NCI-H1694 (cell line): ENCODE data around the gene ANKRD55.
"Not testable (repeated sequence)": the region's sequence is repeated elsewhere in the genome, so short reads cannot be mapped to it uniquely, and the experiment has no call there.

Source experiments
- DNase-seq: peaks from one replicate; lab custom pipeline; 2025; lab: John Stamatoyannopoulos, UW

The ANKRD55 gene

DNA sequence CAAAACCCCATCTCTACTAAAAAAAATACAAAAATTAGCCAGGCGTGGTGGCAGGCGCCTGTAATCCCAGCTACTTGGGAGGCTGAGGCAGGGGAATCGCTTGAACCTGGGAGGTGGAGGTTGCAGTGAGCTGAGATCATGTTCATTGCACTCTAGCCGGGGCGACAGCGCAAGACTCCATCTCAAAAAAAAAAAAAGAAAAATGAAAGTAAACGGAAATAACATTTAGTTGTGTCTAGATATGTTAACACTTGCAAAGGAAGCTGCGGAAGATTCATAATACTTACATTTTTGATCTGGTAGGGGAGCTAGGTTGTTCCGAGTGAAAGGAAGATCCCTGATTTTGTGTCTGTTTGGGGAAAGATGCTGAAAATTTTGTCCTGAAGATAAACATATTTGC is 130.9 kb downstream of the ANKRD55 start:
- DNase-seq, result not testable (repeated sequence)

DNA sequence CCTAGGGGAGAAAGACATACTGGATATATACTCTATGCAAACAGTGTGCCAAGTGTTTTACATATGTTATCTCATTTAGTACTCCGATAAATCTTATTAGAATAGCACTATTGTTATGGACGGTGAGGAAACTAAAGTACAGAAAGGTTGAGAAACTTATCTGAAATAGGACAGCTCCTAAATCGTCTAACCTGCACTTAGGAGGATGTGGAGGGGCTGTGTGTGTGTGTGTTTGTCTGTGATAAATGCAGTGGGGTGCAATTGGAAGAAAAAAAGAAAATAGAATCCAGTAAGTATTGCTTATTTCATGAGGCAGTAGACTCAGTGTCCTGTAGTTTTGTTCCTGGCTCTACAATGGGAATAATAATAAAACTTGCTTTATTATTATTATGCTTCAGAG is 131.9 kb downstream of the ANKRD55 start:
- no peak for DNase-seq

DNA sequence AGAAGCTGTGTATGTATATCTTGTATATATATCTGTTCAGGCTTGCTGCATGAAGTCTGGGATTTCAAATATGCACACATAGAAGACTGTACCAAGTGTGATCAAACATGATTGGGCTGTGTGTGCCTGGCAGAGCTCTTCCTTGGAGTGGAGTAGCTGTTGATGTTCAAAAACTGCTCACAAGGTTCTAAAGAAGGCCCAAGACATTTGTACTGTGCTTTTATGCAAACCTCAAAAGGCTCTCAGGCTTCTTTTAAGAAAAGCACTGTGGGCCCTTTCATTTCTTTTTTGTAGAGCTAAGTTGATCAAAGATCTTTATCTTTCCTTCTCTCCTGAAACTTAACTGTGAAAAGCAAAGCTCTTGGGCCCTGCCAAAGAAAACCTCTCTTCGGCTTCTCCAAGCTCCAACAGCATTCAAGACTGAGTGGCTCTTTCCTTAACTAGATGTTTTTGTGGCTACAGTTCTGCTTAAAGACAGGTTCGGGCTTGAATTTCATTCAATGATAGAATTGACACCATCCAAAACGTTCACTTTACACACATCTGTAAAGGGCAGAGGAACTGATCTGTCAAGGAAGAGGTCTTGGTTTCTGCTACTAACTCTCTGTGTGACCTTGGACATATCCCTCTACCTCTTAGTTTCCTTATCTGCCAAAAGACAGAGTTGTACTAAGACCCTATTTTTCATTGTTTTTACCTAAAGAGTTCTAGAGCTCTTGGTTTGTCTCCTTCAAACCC is 132.5 kb downstream of the ANKRD55 start:
- no peak for DNase-seq

DNA sequence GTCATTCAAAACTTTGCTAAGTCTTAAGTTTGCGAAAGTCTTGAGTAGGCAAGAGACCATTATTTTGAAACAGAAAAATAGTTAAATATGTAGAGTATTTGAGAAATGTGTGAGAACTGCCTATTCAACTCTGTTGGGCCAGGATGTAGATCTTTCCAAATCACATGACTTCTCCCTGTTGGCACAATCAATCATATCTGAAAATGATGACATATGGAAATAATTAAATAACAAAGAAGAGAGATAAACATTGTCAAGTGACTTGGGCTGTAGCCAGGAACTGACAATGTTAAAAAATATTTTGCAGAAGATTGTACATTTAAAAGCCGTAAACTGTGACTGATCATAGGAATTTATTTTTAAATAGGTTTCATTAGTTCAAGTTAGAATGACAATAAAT is 133.8 kb downstream of the ANKRD55 start:
- DNase-seq, result no peak

DNA sequence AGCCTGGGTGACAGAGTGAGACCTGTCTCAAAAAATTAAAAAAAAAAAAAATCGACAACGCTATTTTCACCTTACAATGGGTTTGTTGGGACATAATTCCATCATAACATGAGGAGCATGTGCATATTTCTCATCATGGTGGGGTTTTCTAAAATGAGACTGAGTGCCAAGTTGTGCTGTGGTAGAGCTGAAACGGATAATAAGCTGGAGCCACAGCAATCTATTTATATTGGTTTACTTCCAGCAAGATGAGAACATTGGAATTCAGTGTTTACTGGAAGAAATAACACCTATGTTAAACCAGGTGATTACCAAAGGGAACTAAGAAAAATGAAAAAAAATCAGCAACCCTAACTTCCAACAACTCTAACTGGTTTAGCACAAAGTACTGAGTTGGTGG is 136.1 kb downstream of the ANKRD55 start:
- DNase-seq, result no peak

DNA sequence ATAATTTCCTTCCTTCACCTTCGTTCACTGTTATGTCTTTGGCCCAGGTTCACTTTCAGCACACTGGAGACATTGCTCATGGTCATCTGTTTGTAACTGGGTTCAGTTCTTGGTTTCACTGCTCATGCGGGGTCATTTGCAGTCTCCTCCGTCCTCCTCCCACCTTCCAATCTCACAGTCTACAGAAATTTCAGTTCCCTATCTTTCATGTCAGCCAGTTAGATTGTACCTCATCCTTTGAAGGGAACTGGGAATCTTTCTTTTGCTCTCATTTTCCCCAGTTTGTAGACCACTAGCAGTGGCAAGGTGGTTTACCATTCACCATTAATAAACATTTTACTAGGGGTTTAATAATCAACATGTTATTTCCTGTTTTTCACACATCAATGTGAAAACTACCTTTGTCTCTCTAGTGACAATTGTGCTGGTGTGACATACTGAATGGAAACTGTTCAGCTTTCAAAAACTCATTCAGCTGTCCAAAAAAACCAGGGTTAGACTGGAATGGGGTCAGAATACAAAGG is 137.5 kb downstream of the ANKRD55 start:
- no peak for DNase-seq

DNA sequence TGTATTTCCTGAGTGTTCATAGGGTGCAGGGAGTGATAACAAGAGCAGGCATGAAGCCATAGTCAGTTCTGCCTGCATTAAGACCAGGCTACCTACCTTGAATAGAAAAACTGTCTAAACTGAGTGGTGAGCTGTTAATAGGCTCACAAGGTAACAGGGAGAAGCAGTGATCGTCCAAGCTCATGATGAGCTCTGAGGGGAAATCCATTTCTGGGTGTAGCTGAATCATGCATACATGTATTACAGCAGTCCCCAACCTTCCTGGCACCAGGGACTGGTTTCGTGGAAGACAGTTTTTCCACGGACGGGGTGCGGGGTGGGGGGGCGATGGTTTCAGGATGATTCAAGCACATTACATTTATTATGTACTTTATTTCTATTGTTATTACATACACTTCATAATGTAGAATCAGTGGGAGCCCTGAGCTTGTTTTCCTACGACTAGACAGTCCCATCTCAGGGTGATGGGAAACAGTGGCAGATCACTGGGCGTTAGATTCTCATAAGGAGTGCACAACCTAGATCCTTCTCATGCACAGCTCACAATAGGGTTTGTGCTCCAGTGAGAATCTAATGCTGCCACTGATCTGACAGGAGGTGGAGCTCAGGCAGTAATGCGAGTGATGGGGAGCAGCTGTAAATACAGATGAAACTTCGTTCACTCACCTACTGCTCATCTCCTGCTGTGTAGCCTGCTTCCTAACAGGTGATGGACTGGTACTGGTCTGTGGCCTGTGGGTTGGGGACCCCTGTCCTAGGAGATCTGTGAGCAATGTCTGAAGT is 138.4 kb downstream of the ANKRD55 start:
- no peak for DNase-seq

DNA sequence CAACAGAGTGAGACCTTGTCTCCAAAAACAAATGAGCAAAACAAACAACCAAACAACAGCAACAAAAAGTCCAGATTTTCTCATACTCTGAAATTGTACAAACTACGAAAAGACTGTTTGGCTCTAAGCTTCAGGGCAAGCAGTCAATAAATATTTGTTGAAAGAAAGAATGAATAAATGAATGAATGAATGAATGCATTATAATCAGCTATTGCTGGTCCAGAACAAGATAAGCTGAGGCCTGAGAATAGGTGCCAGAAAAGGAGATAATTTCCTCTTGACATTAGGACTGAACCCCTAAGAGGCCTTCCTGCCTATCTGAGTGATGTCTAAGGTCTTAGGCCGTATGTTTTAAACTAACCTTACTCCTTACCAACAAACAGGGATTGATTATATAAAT is 139.2 kb downstream of the ANKRD55 start:
- DNase-seq, result no peak

DNA sequence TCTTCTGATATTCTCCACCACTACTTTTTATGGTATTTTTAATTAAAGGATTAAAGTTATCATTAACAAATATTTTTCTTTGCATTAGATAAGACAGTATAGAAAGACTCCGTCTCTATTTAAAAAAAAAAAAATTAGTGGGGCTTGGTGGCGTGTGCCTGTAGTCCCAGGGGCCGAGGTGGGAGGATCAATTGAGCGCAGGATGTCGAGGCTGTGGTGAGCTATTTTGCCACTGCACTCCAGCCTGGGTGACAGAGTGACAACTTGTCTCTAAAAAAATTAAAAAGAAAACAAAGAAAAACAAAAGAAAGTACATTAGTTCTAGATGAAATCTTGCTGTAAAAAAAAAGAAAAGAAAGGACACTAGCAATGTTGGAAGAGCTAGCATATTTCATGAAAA is 141.0 kb downstream of the ANKRD55 start:
- no peak for DNase-seq

DNA sequence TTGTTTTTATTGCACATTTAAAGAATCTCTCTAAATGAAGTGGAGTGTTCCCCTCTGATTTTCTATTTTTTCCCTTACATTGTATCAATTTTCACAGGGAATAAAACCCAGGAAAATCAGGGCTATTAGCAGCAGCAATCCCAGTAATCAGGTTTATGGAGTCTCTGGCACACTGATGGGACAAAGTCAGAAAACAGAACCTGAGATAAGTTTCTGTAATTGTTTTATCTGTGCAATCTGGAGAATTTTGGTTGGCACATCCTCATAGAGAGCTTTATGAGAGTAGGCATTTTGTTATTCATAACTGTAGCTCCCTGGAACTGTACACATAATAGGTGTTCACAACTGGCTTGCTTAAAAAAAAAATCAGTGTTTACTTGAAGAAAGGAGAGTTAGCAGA is 141.5 kb downstream of the ANKRD55 start:
- DNase-seq, result no peak

DNA sequence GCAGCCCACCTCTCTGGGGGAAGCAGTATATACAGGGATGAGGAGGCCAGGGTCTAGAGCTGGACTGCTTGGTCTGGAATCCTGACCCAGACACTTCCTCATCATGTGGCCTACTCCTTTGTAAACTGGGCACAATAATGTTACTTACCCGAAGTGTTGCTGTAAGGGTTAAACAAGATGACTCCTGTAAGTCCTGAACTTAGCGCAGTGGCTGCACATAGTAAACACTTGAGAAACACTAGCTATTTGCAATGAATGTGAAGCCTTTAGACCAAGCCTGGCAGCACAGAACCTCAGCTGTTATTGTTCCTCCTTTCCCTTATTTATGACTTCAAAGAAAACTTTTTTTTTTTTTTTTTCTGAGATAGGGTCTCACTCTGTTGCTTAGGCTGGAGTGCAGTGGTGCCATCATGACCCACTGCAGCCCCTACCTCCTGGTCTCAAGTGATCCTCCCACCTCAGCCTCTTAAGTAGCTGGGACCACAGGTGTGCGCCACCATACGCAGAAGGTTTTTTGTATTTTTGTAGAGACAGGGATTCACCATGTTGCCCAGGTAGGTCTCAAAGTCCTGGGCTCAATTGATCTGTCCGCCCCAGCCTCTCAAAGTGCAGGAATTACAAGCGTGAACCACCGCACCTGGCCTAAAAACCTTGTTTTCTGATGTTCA is 142.2 kb downstream of the ANKRD55 start:
- DNase-seq, result no peak

DNA sequence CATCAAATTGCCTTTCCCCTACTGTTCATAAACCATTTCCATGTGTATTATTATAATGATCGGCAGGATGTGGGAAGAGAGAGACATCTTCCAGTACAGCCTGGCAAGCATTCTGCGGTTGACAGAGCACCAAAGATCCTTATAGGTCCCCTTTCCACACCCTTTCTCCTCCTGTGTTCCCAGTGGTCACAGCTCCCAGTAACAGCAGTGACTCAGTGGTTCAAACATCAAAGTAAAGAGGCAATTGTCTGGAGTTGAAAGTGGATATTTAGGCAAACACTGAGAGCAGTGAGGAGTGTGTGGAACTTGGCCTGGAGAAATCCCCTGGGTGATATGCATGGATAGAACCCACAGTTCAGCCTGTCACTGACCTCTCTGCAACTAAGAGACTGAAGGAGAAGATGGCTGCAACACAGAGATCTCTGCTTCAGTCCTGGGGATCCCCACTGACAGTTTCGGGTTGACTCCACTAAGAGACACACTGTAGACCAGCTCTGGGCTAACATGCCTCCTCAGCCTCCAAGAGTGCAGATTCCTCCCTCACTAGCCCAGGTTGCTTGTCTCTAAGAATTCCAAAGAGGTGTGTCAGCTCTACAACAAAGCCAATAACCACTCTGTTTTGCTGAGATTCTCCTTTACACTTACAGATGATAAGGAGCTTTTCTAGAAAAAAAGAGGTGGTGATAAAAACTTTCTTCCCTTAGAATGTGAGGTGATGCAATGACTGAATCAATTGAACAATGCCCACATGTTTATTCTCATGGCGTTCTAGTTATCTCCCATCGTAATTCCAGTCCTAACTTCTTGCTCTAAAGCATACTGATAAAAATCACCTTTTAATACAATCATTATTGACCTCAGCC is 143.9 kb downstream of the ANKRD55 start:
- DNase-seq, result no peak

DNA sequence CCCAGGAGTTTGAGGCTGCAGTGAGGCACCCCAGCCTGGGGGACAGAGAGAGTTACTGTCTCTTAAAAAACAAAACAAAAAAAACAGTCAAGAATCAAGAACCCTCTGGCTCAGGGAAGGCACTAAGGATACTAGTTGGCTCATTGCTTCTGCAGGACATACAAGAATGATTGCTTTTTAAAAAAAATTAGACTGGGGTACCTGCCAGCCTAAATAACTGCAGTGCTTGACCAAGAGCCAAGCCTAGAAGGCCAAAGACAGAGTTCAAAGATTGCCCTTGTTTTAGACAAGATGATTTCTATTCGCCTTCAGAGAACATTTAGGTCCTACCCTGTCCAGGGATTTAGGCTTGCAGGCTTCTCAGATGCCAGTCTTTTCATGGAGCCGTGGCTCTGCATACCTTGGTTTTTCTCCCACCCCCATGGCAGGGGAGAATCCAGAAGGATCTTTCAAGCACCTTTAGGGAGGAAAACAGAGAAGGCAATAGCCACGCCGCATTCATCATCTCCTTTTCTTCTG is 144.6 kb downstream of the ANKRD55 start:
- no peak for DNase-seq

DNA sequence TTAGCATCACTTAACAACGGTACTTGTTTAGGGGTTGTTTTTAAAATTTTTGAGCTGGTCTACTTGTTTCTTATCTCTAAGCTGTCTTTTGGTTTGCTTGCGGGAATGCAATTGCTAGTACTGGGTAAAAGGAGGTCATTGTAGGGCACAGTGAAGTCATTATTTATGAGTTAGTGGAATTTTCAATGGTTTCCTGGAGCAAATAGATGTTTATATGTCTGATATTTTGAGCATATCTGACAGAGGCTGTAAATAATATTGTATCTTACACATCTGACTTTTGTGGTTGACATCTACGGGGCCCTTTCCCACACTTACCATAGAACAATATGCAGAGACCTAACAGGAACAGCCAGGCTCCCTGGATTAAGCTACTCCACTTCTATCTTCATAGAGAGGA is 147.9 kb downstream of the ANKRD55 start:
- no peak for DNase-seq

DNA sequence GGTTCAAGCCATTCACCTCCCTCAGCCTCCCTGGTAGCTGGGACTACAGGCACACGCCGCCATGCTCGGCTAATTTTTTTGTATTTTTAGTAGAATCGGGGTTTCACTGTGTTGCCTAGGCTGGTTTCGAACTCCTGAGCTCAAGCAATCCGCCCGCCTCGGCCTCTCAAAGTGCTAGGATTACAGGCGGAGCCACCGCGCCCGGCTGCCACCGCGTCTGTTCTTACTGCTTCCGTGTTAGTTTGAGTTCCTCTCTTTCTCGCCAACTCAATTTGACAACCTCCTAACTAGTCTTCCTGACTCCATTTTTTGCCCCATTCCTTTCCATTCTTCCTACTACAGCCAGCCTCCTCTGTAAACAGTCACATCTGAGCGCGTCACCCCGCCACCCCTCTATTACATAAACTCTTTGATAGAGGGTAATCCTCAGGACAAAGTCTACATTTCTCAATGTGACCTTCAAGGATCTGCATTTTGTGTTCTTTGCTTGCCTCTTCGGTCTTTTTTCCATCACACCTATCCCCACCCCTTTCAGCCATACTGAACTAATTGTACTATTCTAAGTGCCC is 149.8 kb downstream of the ANKRD55 start:
- no peak for DNase-seq

DNA sequence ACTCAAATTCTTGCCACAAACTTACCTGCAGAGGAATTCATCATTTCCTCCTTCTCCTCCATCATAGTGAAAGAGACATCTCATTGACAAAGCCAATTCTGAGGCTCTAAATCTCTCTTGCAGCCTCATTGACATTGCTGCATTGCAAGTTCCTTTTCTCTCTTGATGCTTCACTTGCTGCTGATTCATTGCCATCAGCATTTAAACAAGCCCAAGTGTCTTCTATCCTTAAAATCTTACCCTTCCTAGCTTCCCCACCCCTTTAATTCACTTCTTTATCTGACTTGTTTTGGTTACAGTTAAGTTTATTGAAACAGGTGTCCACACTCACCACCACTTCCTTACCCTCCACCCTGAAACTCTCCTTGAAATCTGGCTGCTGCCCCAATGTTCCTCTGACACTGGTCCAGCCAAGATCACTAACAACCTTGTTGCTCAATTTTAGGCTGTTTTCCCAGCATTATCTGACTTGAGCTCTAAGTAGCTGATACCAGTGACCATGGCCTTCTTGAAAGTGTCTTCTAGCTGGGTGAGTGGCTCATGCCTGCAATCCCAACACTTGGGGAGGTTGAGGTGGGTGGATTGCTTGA is 152.0 kb downstream of the ANKRD55 start:
- not testable (repeated sequence) for DNase-seq

DNA sequence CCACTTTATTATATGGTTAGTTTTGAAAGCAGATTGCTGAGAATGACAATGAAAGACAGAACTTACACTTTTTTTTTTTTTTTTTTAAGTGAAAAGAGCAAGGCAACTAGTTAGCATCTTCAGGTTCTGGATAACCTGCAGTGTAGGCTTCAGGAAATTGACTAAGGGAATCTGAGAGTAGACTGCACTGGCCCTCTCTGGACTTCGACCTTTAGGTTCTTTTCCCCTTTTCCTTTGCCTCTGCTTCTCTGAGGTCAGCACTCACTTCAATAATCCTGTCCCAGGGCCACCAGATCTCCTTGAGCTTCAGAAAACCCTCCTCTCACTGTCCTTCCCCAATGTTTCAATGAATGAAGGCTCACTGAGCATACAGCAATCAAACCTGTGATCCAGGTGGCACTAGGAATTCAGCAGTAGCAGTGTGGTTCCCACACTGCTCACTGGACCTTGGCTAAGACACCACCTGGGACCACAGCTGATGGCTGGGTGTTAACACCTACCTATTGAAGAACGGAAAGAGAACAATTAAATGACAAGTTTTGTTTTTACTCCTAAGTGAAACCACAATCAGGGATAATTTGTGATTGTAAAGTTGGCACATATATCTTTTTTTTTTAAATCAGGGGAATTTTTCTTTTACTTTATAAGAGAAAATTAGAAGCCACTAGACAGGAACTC is 152.6 kb downstream of the ANKRD55 start:
- no peak for DNase-seq

DNA sequence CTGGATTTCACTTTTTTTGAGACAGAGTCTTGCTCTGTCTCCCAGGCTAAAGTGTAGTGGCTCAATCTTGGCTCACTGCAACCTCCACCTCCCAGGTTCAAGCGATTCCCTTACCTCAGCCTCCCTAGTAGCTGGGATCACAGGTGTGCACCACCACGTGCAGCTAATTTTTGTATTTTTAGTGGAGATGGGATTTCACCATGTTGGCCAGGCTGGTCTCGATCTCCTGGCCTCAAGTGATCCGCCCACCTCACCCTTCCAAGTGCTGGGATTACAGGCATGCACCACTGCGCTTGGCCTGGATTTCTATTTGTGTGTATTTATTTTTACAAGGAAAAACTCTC is 154.0 kb downstream of the ANKRD55 start:
- not testable (repeated sequence) for DNase-seq

DNA sequence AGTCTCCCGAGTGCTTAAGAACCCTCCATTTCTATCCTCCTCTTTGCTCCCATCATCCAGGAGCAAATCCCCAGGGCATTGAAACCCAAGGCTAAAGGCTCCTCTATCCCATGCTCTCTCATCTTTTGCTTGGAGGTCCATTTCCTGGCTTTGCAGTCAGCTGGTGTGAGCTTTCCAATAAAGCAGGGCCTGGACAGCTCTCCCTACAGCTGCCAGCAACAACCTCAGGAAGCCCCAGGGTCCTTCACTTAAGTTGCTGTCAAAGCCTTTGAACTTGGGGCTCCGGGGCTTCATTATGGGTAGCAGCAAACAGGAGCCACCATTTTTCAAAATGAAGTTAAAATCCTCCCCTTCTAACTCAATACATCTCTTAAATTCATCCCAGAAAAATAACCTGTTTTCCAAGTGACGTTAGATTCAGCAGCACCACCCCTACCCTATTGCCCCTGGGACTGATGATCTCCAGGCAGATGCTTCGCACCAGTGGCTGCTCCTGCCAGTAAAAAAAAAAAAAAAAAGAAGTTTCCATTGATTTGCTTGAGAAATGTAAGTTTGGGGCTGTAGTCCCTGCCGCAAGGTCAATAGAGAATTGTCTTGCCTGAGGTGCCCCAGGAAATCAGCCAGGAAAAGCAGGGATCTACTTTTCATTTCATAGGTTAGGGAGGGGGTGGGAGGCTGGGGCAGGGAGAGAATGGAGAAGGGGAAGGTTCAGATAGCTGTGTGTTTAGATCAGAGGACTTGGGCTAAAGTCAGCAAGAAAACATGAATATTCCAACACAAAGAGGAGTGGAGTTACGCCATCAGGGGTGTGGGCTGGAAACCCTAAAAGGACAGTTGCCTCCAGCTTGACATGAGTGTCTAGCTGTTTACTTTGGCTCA is 154.6 kb downstream of the ANKRD55 start:
- DNase-seq, result no peak
